Osteoblast (primary cell): ENCODE results near the gene MAPT. TPM values are rescaled to one million over a fixed set of nuclear protein-coding genes. Genes with fewer than 3 reads are reported as not detected.

ENCODE experiments used
- DNase-seq: peaks from one replicate; pipeline ENCODE4 v3.0.0; 2011; ENCODE audit warnings: low spot score, mixed read lengths; ENCODE audit not compliant: insufficient read length; ENCODE audit errors: missing footprints
- H2AFZ ChIP-seq: 2 replicates; pipeline ENCODE4 v1.6.0; 2011; ENCODE audit warnings: mild to moderate bottlenecking, low read length
- H3K27ac ChIP-seq: 2 replicates; pipeline ENCODE4 v1.5.1; 2011; ENCODE audit warnings: mild to moderate bottlenecking, low read depth, low read length, moderate library complexity
- H3K27me3 ChIP-seq: 2 replicates; pipeline ENCODE4 v1.6.0; 2012; ENCODE audit warnings: mild to moderate bottlenecking, control low read depth, inconsistent platforms, low read length, moderate library complexity; ENCODE audit not compliant: insufficient read depth
- H3K36me3 ChIP-seq: 2 replicates; pipeline ENCODE4 v1.5.1; 2011; ENCODE audit warnings: mild to moderate bottlenecking, low read length, control low read depth, moderate library complexity; ENCODE audit not compliant: insufficient read depth
- H3K4me1 ChIP-seq: 2 replicates; pipeline ENCODE4 v1.5.1; 2011; ENCODE audit warnings: mild to moderate bottlenecking, low read length, control low read depth, moderate library complexity; ENCODE audit not compliant: insufficient read depth
- H3K4me2 ChIP-seq: 2 replicates; pipeline ENCODE4 v1.6.0; 2011; ENCODE audit warnings: mild to moderate bottlenecking, low read length; ENCODE audit not compliant: insufficient read depth
- H3K4me3 ChIP-seq: fragments of 200-600 bp; sonication (generic); 3 replicates; pipeline ENCODE4 v1.5.1; 2012; ENCODE audit warnings: mild to moderate bottlenecking, low read length, inconsistent platforms; ENCODE audit not compliant: insufficient read depth
- H3K79me2 ChIP-seq: 2 replicates; pipeline ENCODE4 v1.6.0; 2012; ENCODE audit warnings: mild to moderate bottlenecking, low read length, control low read depth, inconsistent platforms; ENCODE audit not compliant: insufficient read depth
- H3K9me3 ChIP-seq: 2 replicates; pipeline ENCODE4 v1.5.1; 2011; ENCODE audit warnings: low read depth, low read length, control low read depth
- H4K20me1 ChIP-seq: 2 replicates; pipeline ENCODE4 v1.6.0; 2012; ENCODE audit warnings: mild to moderate bottlenecking, low read length, control low read depth; ENCODE audit not compliant: insufficient read depth
- CTCF ChIP-seq: IDR thresholded peaks from 2 replicates; pipeline ENCODE4 v1.5.1; 2011; ENCODE audit warnings: mild to moderate bottlenecking, low read depth, low read length, moderate library complexity; ENCODE audit errors: extremely low read depth
- total RNA-seq: library from RNA; depleted of rRNA; stranded (reverse); fragments of >200 nt; gene quantifications from 2 replicates; pipeline ENCODE4 v1.2.3, GENCODE V29; 2012

MAPT gene
- total RNA-seq, 1 donor = 0.36 TPM

DNA sequence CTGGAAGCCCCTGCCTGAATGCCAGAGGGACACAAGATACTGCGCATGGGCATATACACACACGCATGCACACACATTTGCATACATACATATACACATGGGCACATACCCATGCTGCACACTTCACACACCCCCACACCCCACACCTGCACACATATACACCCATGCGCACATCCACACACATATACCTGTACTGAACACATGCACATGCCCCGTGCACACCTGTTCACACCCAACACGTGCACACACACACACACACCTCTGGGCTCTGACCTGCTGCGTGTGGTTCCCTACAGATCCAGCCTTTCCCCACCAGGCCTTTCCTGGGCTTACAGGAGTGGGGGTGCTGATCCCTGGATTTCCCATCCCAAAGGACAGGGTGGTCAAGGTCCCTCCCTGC is 43.3 kb upstream of the MAPT start:
- Histone ChIP-seq H3K4me1 (no peaks in the 10 kb centered on the region), H3K36me3 (no peaks in the 10 kb centered on the region), H4K20me1 (no peaks in the 10 kb centered on the region), H3K4me3 (no peak overlapping the region), H3K79me2 (no peaks in the 10 kb centered on the region), H3K9me3 (no peaks in the 10 kb centered on the region), H2AFZ (no peak overlapping the region), H3K4me2 (no peak overlapping the region), H3K27ac (no peak overlapping the region), H3K27me3 (no peaks in the 10 kb centered on the region)
- no peak for DNase-seq
- TF ChIP-seq CTCF = no peak

DNA sequence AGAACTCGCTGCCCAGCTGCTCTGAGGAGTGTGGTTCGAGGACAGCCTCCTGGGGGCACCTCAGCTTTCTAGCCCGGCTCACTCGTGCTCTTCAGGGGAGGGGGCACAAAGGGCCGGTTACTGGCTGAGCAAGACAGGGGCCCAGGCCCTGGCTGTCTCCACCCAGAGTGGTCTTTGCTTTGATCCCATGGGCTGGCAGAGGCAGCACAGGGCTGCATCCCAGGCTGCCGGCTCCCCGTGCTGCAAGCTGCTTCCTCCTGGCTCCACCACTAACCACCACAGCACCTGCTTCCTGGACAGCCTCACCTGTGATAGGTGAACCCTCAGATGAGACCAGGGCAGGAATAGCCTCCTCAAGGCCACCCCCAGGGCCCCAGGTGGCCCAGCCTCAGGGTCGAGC is 42.9 kb upstream of the MAPT start:
- Histone ChIP-seq H3K27ac (no peak overlapping the region), H4K20me1 (no peaks in the 10 kb centered on the region), H3K9me3 (no peaks in the 10 kb centered on the region), H3K4me2 (no peak overlapping the region), H3K27me3 (no peaks in the 10 kb centered on the region), H2AFZ (no peak overlapping the region), H3K79me2 (no peaks in the 10 kb centered on the region), H3K4me3 (no peak overlapping the region), H3K4me1 (no peaks in the 10 kb centered on the region), H3K36me3 (no peaks in the 10 kb centered on the region)
- TF ChIP-seq CTCF = no peak
- DNase-seq = no peak

- Histone ChIP-seq H3K4me2 (no peak overlapping the region), H2AFZ (no peak overlapping the region), H4K20me1 (no peaks in the 10 kb centered on the region), H3K79me2 (no peaks in the 10 kb centered on the region), H3K27ac (no peak overlapping the region), H3K36me3 (no peaks in the 10 kb centered on the region), H3K4me3 (no peak overlapping the region), H3K4me1 (no peaks in the 10 kb centered on the region), H3K9me3 (no peaks in the 10 kb centered on the region), H3K27me3 (no peaks in the 10 kb centered on the region)
- no peak for TF ChIP-seq CTCF
- peak; percentile 62 for DNase-seq
These were observed 42.5 kb upstream of the MAPT start for GRCh38 chr17:45851873-45852272.

- H2AFZ ChIP-seq = no peak overlapping the region
- peak; percentile 92 for TF ChIP-seq CTCF
These were observed 41.6 kb upstream of the MAPT start for GRCh38 chr17:45852535-45853297.

More at GRCh38 chr17:45852535-45853297, 41.6 kb upstream of the MAPT start:
- Histone ChIP-seq H3K9me3 (no peaks in the 10 kb centered on the region), H3K27me3 (no peaks in the 10 kb centered on the region), H3K27ac (no peak overlapping the region), H3K4me3 (no peak overlapping the region), H3K4me1 (no peaks in the 10 kb centered on the region), H3K36me3 (no peaks in the 10 kb centered on the region), H4K20me1 (no peaks in the 10 kb centered on the region), H3K4me2 (no peak overlapping the region), H3K79me2 (no peaks in the 10 kb centered on the region)
- DNase-seq = peak; percentile 94
